ENCODE data around the gene OR52E1.

Gene OR52E1

GRCh38 chr11:5102246-5102645 lies 32.9 kb downstream of the OR52E1 start:
- Histone ChIP-seq H3K4me3 (ENCODE audit: insufficient read depth, low read depth, low read length, poor library complexity, severe bottlenecking) (no peak overlapping the region), H3K4me1 (ENCODE audit: control insufficient read depth, insufficient read depth, low read length, poor library complexity, severe bottlenecking) (no peaks in the 10 kb centered on the region), H3K27ac (ENCODE audit: insufficient read depth, low read length, poor library complexity, severe bottlenecking) (no peak overlapping the region), H3K27me3 (replicated peaks; ENCODE audit: control insufficient read depth, insufficient read depth, low read length, poor library complexity, severe bottlenecking) (no peaks in the 10 kb centered on the region), H3K9me3 (ENCODE audit: control insufficient read depth, low read length) (no peaks in the 10 kb centered on the region), H3K36me3 (ENCODE audit: control insufficient read depth, insufficient read depth, low read length) (no peaks in the 10 kb centered on the region)
- no peak for DNase-seq

GRCh38 chr11:5103066-5103465 lies 33.7 kb downstream of the OR52E1 start:
- DNase-seq = no peak
- no peaks in the 10 kb centered on the region for H3K36me3 ChIP-seq (ENCODE audit: control insufficient read depth, insufficient read depth, low read length)

GRCh38 chr11:5107285-5107684 lies 37.9 kb downstream of the OR52E1 start:
- H3K4me1 ChIP-seq (ENCODE audit: control insufficient read depth, insufficient read depth, low read length, poor library complexity, severe bottlenecking) = no peaks in the 10 kb centered on the region
- no peaks in the 10 kb centered on the region for H3K9me3 ChIP-seq (ENCODE audit: control insufficient read depth, low read length)
- DNase-seq = no peak
- H3K27ac ChIP-seq (ENCODE audit: insufficient read depth, low read length, poor library complexity, severe bottlenecking) = no peak overlapping the region
- H3K4me3 ChIP-seq (ENCODE audit: insufficient read depth, low read depth, low read length, poor library complexity, severe bottlenecking) = no peak overlapping the region
- H3K36me3 ChIP-seq (ENCODE audit: control insufficient read depth, insufficient read depth, low read length) = no peaks in the 10 kb centered on the region
- H3K27me3 ChIP-seq (replicated peaks; ENCODE audit: control insufficient read depth, insufficient read depth, low read length, poor library complexity, severe bottlenecking) = no peaks in the 10 kb centered on the region

More at GRCh38 chr11:5103066-5103465, 33.7 kb downstream of the OR52E1 start:
- H3K27me3 ChIP-seq (replicated peaks; ENCODE audit: control insufficient read depth, insufficient read depth, low read length, poor library complexity, severe bottlenecking) = no peaks in the 10 kb centered on the region
- no peaks in the 10 kb centered on the region for H3K9me3 ChIP-seq (ENCODE audit: control insufficient read depth, low read length)
- H3K4me3 ChIP-seq (ENCODE audit: insufficient read depth, low read depth, low read length, poor library complexity, severe bottlenecking) = no peak overlapping the region
- H3K27ac ChIP-seq (ENCODE audit: insufficient read depth, low read length, poor library complexity, severe bottlenecking) = no peak overlapping the region
- no peaks in the 10 kb centered on the region for H3K4me1 ChIP-seq (ENCODE audit: control insufficient read depth, insufficient read depth, low read length, poor library complexity, severe bottlenecking)

GRCh38 chr11:5115339-5115738 lies 46.0 kb downstream of the OR52E1 start:
- Histone ChIP-seq H3K4me3 (ENCODE audit: insufficient read depth, low read depth, low read length, poor library complexity, severe bottlenecking) (no peak overlapping the region), H3K9me3 (ENCODE audit: control insufficient read depth, low read length) (no peaks in the 10 kb centered on the region), H3K36me3 (ENCODE audit: control insufficient read depth, insufficient read depth, low read length) (no peaks in the 10 kb centered on the region), H3K27me3 (replicated peaks; ENCODE audit: control insufficient read depth, insufficient read depth, low read length, poor library complexity, severe bottlenecking) (peaks cover 4% of the 10 kb centered on the region), H3K4me1 (ENCODE audit: control insufficient read depth, insufficient read depth, low read length, poor library complexity, severe bottlenecking) (no peaks in the 10 kb centered on the region), H3K27ac (ENCODE audit: insufficient read depth, low read length, poor library complexity, severe bottlenecking) (no peak overlapping the region)
- DNase-seq = no peak

- no peaks in the 10 kb centered on the region for H3K4me1 ChIP-seq (ENCODE audit: control insufficient read depth, insufficient read depth, low read length, poor library complexity, severe bottlenecking)
- H3K4me3 ChIP-seq (ENCODE audit: insufficient read depth, low read depth, low read length, poor library complexity, severe bottlenecking) = no peak overlapping the region
- no peaks in the 10 kb centered on the region for H3K9me3 ChIP-seq (ENCODE audit: control insufficient read depth, low read length)
- H3K27me3 ChIP-seq (replicated peaks; ENCODE audit: control insufficient read depth, insufficient read depth, low read length, poor library complexity, severe bottlenecking) = peaks cover 4% of the 10 kb centered on the region
- no peak for DNase-seq
- H3K36me3 ChIP-seq (ENCODE audit: control insufficient read depth, insufficient read depth, low read length) = no peaks in the 10 kb centered on the region
- H3K27ac ChIP-seq (ENCODE audit: insufficient read depth, low read length, poor library complexity, severe bottlenecking) = no peak overlapping the region
Measured at GRCh38 chr11:5117588-5117987, 48.2 kb downstream of the OR52E1 start.

- Histone ChIP-seq H3K9me3 (ENCODE audit: control insufficient read depth, low read length) (no peaks in the 10 kb centered on the region), H3K4me3 (ENCODE audit: insufficient read depth, low read depth, low read length, poor library complexity, severe bottlenecking) (no peak overlapping the region), H3K27me3 (replicated peaks; ENCODE audit: control insufficient read depth, insufficient read depth, low read length, poor library complexity, severe bottlenecking) (peaks cover 4% of the 10 kb centered on the region), H3K27ac (ENCODE audit: insufficient read depth, low read length, poor library complexity, severe bottlenecking) (no peak overlapping the region), H3K4me1 (ENCODE audit: control insufficient read depth, insufficient read depth, low read length, poor library complexity, severe bottlenecking) (no peaks in the 10 kb centered on the region), H3K36me3 (ENCODE audit: control insufficient read depth, insufficient read depth, low read length) (no peaks in the 10 kb centered on the region)
- no peak for DNase-seq
Measured at GRCh38 chr11:5118893-5119292, 49.5 kb downstream of the OR52E1 start.

Measured in effector memory CD4-positive, alpha-beta T cell (primary cell).